Cerebellar cortex (tissue), 1 donor: ENCODE results near the gene ZNF669.

Experiments used
- DNase-seq: peaks from one replicate; pipeline ENCODE4 v3.0.0-alpha.2; 2015; ENCODE audit warnings: low spot score

The ZNF669 gene

GRCh38 chr1:247064304-247064703 is 39.9 kb downstream of the ZNF669 start:
- no peak for DNase-seq

- no peak for DNase-seq
These were observed 43.4 kb downstream of the ZNF669 start for GRCh38 chr1:247060771-247061170.

- no peak for DNase-seq
These were observed 48.1 kb downstream of the ZNF669 start for GRCh38 chr1:247056071-247056470.

GRCh38 chr1:247054992-247055415 is 49.2 kb downstream of the ZNF669 start:
- no peak for DNase-seq
